KOPT-K1 (cell line): ENCODE data around the gene HTT.

ENCODE experiments used
- H3K27ac ChIP-seq: fragments of 200-600 bp; sonication (generic); 2 replicates; pipeline ENCODE4 v1.5.1; 2016; ENCODE audit warnings: antibody characterized with exemption, mild to moderate bottlenecking, low read depth, low read length; ENCODE audit not compliant: poor library complexity, severe bottlenecking
- H3K36me3 ChIP-seq: fragments of 200-600 bp; sonication (generic); 2 replicates; pipeline ENCODE4 v1.5.1; 2017; ENCODE audit warnings: antibody characterized with exemption, mild to moderate bottlenecking, low read length, moderate library complexity; ENCODE audit not compliant: insufficient read depth
- H3K9me3 ChIP-seq: fragments of 200-600 bp; sonication (generic); 2 replicates; pipeline ENCODE4 v1.5.1; 2017; ENCODE audit warnings: antibody characterized with exemption, low read length, mild to moderate bottlenecking; ENCODE audit not compliant: insufficient read depth, poor library complexity, severe bottlenecking

Gene HTT

GRCh38 chr4:3269105-3269927 is 194.8 kb downstream of the HTT start:
- Histone ChIP-seq H3K36me3 (no peaks in the 10 kb centered on the region), H3K27ac (no peak overlapping the region), H3K9me3 (no peaks in the 10 kb centered on the region)

DNA sequence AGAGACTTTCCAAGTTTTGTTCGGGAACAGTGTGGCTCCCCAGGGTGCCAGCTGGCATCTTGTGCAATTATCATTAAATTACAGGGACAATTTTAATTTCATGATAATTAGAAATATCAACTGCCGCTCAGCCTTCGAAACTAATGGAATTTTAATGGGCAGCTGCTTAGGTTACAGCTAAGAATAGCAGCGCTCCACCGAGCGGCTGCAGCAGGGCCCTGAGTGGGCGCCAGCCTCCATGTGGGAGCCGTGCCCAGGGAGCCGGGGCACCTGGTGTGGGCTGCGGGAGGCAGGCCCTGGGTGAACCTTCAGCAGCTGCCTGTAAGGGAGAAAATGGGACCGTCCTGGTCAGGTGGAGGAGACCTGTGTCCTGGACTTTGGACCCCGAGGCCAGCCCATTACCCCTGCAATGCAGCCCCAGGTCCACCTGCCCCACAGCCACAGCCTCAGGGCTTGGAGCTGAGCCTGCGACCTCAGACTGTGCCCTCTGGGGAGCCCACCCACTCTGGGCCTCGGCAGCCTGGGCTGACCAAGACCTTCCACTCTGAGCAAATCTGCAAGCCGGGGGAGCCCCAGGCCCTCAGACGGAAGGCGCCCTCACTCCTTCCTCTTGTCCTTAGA is 195.6 kb downstream of the HTT start:
- no peaks in the 10 kb centered on the region for H3K36me3 ChIP-seq
- H3K27ac ChIP-seq, result no peak overlapping the region
- no peaks in the 10 kb centered on the region for H3K9me3 ChIP-seq

DNA sequence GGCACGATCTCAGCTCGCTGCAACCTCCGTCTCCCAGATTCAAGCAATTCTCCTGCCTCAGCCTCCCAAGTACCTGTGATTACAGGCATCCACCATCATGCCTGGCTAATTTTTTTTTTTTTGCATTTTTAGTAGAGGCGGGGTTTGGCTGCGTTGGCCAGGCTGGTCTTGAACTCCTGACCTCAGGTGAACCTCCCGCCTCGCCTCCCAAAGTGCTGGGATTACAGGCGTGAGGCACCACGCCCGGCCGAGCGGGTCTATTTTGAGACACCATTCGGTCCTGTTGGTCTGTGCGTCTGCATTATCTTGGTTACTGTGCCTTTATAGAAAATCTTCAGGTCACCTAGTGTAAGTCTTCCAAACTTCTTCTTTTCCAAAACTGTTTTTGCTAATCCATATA is 196.7 kb downstream of the HTT start:
- no peaks in the 10 kb centered on the region for H3K9me3 ChIP-seq
- no peak overlapping the region for H3K27ac ChIP-seq
- H3K36me3 ChIP-seq, result no peaks in the 10 kb centered on the region

DNA sequence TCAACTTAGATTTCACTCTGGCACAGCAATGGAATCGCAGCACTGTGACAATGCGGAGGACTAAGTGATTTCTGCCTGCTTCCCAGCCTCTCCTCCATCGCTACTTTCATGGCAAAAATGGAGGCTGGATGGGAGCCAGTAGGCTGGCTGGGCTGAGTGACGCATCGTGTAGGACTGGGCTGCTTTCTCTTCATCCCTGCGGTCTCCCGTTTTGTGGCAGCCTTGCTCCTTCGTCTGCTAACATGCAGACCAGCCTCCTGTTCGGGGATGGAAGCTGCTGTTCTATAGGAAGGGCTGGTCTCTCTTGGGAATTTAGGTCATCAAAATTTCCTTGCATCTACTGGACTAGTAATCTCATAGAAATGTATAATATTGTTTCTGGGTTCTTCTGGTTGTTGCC is 202.5 kb downstream of the HTT start:
- Histone ChIP-seq H3K36me3 (no peaks in the 10 kb centered on the region), H3K9me3 (peaks cover 16% of the 10 kb centered on the region), H3K27ac (no peak overlapping the region)

- Histone ChIP-seq H3K9me3 (peaks cover 16% of the 10 kb centered on the region), H3K27ac (no peak overlapping the region), H3K36me3 (no peaks in the 10 kb centered on the region)
These were observed 206.0 kb downstream of the HTT start for GRCh38 chr4:3280466-3280865.

DNA sequence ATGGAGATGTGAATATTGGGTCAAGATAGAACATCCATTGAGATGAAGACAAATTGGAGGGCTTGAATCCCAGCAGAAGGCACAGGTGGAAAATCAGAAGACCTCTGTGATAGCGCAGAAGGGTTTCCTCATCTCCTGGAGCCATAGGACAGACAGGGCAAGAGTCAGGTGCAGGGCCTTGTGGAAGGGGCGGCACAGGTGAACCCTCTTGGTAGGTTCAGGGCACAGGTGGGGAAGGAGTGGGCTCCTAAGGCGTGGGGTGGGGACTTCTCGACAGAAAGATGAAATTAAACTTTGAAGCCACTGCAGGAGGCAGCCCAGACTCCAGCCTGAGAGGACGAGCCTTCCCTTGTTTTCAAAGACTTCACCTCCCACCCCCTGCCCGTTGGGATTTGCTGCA is 209.0 kb downstream of the HTT start:
- Histone ChIP-seq H3K27ac (no peak overlapping the region), H3K36me3 (no peaks in the 10 kb centered on the region), H3K9me3 (peaks cover 16% of the 10 kb centered on the region)

DNA sequence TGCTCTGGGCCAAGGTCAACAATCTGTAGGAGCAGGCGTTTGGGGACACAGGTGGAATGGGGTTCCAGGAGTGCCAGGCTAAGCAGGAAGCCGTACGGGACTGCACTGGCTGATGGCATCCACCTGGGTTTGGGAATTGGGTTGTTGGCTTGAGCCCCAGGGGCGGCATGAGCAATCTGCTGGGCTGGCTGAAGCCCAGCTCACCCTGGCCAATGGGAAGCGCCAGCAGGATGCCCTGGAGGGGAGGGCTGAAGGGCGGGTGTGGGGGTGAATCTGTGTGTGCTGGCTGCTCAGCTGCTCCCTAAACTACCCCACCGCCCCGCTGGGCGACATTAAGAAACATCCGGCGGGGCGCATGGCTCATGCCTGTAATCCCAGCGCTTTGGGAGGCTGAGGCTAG is 209.4 kb downstream of the HTT start:
- peaks cover 16% of the 10 kb centered on the region for H3K9me3 ChIP-seq
- H3K27ac ChIP-seq, result no peak overlapping the region

GRCh38 chr4:3284734-3285557 is 210.5 kb downstream of the HTT start:
- H3K9me3 ChIP-seq, result peaks cover 16% of the 10 kb centered on the region
- H3K27ac ChIP-seq, result no peak overlapping the region
- H3K36me3 ChIP-seq, result no peaks in the 10 kb centered on the region

More for the DNA sequence above, 209.4 kb downstream of the HTT start:
- no peaks in the 10 kb centered on the region for H3K36me3 ChIP-seq

- H3K27ac ChIP-seq, result no peak overlapping the region
- peaks cover 12% of the 10 kb centered on the region for H3K9me3 ChIP-seq
- no peaks in the 10 kb centered on the region for H3K36me3 ChIP-seq
These were observed 211.3 kb downstream of the HTT start for GRCh38 chr4:3285558-3286334.

- Histone ChIP-seq H3K27ac (no peak overlapping the region), H3K9me3 (peaks cover 4% of the 10 kb centered on the region), H3K36me3 (no peaks in the 10 kb centered on the region)
These were observed 212.1 kb downstream of the HTT start for GRCh38 chr4:3286335-3287175.

- no peaks in the 10 kb centered on the region for H3K9me3 ChIP-seq
- H3K36me3 ChIP-seq, result no peaks in the 10 kb centered on the region
- no peak overlapping the region for H3K27ac ChIP-seq
These were observed 212.9 kb downstream of the HTT start for GRCh38 chr4:3287271-3287971.

GRCh38 chr4:3287972-3288570 is 213.6 kb downstream of the HTT start:
- Histone ChIP-seq H3K36me3 (no peaks in the 10 kb centered on the region), H3K9me3 (no peaks in the 10 kb centered on the region), H3K27ac (no peak overlapping the region)

- Histone ChIP-seq H3K9me3 (no peaks in the 10 kb centered on the region), H3K36me3 (no peaks in the 10 kb centered on the region), H3K27ac (no peak overlapping the region)
These were observed 214.2 kb downstream of the HTT start for GRCh38 chr4:3288571-3289094.
